ENCODE measurements around the gene CTU2.

CTU2 gene

GRCh38 chr16:88697831-88698615 is 8.3 kb upstream of the CTU2 start:
- DNase-seq, result peak in 1 of 2 donors; percentile 25

- no peak for DNase-seq
Measured at GRCh38 chr16:88698646-88699045, 7.7 kb upstream of the CTU2 start.

GRCh38 chr16:88699180-88699579 is 7.1 kb upstream of the CTU2 start:
- no peak for DNase-seq

GRCh38 chr16:88700322-88700635 is 6.0 kb upstream of the CTU2 start:
- DNase-seq, result no peak

- peak; percentile 93 to 95 for DNase-seq
Measured at GRCh38 chr16:88700636-88701482, 5.4 kb upstream of the CTU2 start.

GRCh38 chr16:88701581-88702370 is 4.5 kb upstream of the CTU2 start:
- DNase-seq, result no peak

- no peak for DNase-seq
Measured at GRCh38 chr16:88702371-88703210, 3.7 kb upstream of the CTU2 start.

GRCh38 chr16:88703486-88704309 is 2.6 kb upstream of the CTU2 start:
- DNase-seq, result peak; percentile 67 to 74

- DNase-seq, result peak; percentile 41
Measured at GRCh38 chr16:88705076-88705684, 1.1 kb upstream of the CTU2 start.

GRCh38 chr16:88705801-88706228 is 488 bp upstream of the CTU2 start:
- peak in 1 of 2 donors; percentile 23 for DNase-seq

GRCh38 chr16:88706965-88707826 is 893 bp downstream of the CTU2 start:
- no peak for DNase-seq

GRCh38 chr16:88710556-88710955 is 4.3 kb downstream of the CTU2 start:
- no peak for DNase-seq

GRCh38 chr16:88711750-88712340 is 5.5 kb downstream of the CTU2 start:
- no peak for DNase-seq

- DNase-seq, result no peak
Measured at GRCh38 chr16:88712362-88712979, 6.2 kb downstream of the CTU2 start.

GRCh38 chr16:88713054-88713453 is 6.8 kb downstream of the CTU2 start:
- DNase-seq, result no peak

- DNase-seq, result no peak
Measured at GRCh38 chr16:88713568-88714419, 7.5 kb downstream of the CTU2 start.

- no peak for DNase-seq
Measured at GRCh38 chr16:88714420-88715302, 8.4 kb downstream of the CTU2 start.
